ENCODE data around the gene PARD6G. TPM values are rescaled to one million over a fixed set of nuclear protein-coding genes. Genes with fewer than 3 reads are reported as not detected.

The PARD6G gene
- total RNA-seq, 1 donor from 2014 or later, result 9.4 TPM

GRCh38 chr18:80200932-80201672 lies 46.2 kb downstream of the PARD6G start:
- Histone ChIP-seq H3K36me3 (ENCODE audit: control insufficient read depth, insufficient read depth, low read length) (no peaks in the 10 kb centered on the region), H3K27me3 (ENCODE audit: control insufficient read depth, insufficient read depth, low read length) (no peaks in the 10 kb centered on the region), H3K4me3 (ENCODE audit: low read depth, low read length) (no peak overlapping the region)
- TF ChIP-seq CTCF (IDR thresholded peaks at IDR 0.05; ENCODE audit: insufficient read depth, low read length, poor library complexity, severe bottlenecking), result no peak
- DNase-seq (ENCODE audit: low read depth), result no peak

- Histone ChIP-seq H3K36me3 (ENCODE audit: control insufficient read depth, insufficient read depth, low read length) (no peaks in the 10 kb centered on the region), H3K27me3 (ENCODE audit: control insufficient read depth, insufficient read depth, low read length) (no peaks in the 10 kb centered on the region), H3K4me3 (ENCODE audit: low read depth, low read length) (no peak overlapping the region)
- no peak for DNase-seq (ENCODE audit: low read depth)
- no peak for TF ChIP-seq CTCF (IDR thresholded peaks at IDR 0.05; ENCODE audit: insufficient read depth, low read length, poor library complexity, severe bottlenecking)
Measured at GRCh38 chr18:80200171-80200931, 47.0 kb downstream of the PARD6G start.

GRCh38 chr18:80198994-80199748 lies 48.1 kb downstream of the PARD6G start:
- Histone ChIP-seq H3K4me3 (ENCODE audit: low read depth, low read length) (no peak overlapping the region), H3K27me3 (ENCODE audit: control insufficient read depth, insufficient read depth, low read length) (no peaks in the 10 kb centered on the region), H3K36me3 (ENCODE audit: control insufficient read depth, insufficient read depth, low read length) (no peaks in the 10 kb centered on the region)
- no peak for TF ChIP-seq CTCF (IDR thresholded peaks at IDR 0.05; ENCODE audit: insufficient read depth, low read length, poor library complexity, severe bottlenecking)
- DNase-seq (ENCODE audit: low read depth), result no peak

DNA sequence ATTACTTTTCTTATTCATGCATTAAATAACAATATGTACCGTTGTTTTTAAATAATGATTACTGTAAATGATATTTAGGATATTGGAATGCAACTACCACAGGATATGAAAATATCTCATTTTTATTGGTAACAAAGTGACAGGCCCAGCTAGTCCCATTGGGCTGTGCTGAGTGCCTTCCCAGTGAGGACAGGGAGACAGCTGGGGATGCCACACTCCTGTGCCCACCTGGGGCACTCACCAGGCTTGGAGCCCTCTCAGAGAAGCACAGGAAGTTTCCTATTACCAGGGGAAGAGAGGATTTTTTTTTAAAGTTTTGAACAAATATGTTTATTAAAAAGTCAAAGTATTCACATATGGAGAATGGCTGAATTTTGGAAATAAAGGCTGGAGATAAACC lies 48.9 kb downstream of the PARD6G start:
- H3K4me3 ChIP-seq (ENCODE audit: low read depth, low read length), result no peak overlapping the region
- TF ChIP-seq CTCF (IDR thresholded peaks at IDR 0.05; ENCODE audit: insufficient read depth, low read length, poor library complexity, severe bottlenecking), result no peak
- DNase-seq (ENCODE audit: low read depth), result no peak
- no peaks in the 10 kb centered on the region for H3K27me3 ChIP-seq (ENCODE audit: control insufficient read depth, insufficient read depth, low read length)
- no peaks in the 10 kb centered on the region for H3K36me3 ChIP-seq (ENCODE audit: control insufficient read depth, insufficient read depth, low read length)

GRCh38 chr18:80197528-80197927 lies 49.8 kb downstream of the PARD6G start:
- no peaks in the 10 kb centered on the region for H3K36me3 ChIP-seq (ENCODE audit: control insufficient read depth, insufficient read depth, low read length)
- no peak for TF ChIP-seq CTCF (IDR thresholded peaks at IDR 0.05; ENCODE audit: insufficient read depth, low read length, poor library complexity, severe bottlenecking)
- no peak overlapping the region for H3K4me3 ChIP-seq (ENCODE audit: low read depth, low read length)
- H3K27me3 ChIP-seq (ENCODE audit: control insufficient read depth, insufficient read depth, low read length), result no peaks in the 10 kb centered on the region
- no peak for DNase-seq (ENCODE audit: low read depth)

Measured in kidney epithelial cell (primary cell).